Caco-2 (cell line): Measurements from ENCODE around the gene ACYP2. TPM values are rescaled to one million over a fixed set of nuclear protein-coding genes. Genes with fewer than 3 reads are reported as not detected.

Experiments
- BruUV-seq: library from RNA; stranded (reverse); fragments of 400-500 nt; replicated peaks from 2 replicates; lab custom pipeline; 2021; lab: Mats Ljungman, UMichigan
- CTCF ChIA-PET: fragments of 300-600 bp; sonication (Branson Sonifier 250); formaldehyde crosslinking; loops from one replicate; lab custom pipeline; 2022; ENCODE audit warnings: antibody characterized with exemption; lab: Charles Lee
- POLR2A ChIA-PET: fragments of 300-600 bp; sonication (Branson Sonifier 250); formaldehyde crosslinking; loops from one replicate; lab custom pipeline; 2022; ENCODE audit warnings: antibody characterized with exemption; lab: Charles Lee
- DNase-seq, 2 experiments: peaks; one replicate each; pipeline versions ENCODE4 v3.0.0 to v3.0.0-alpha.2; 2020 to 2022
- H3K27me3 ChIP-seq: replicated peaks from 2 replicates; pipeline ENCODE4 v1.6.0; 2011; ENCODE audit warnings: low read length; ENCODE audit not compliant: control insufficient read depth, insufficient read depth
- H3K36me3 ChIP-seq: 2 replicates; pipeline ENCODE4 v1.5.1; 2011; ENCODE audit warnings: low read length; ENCODE audit not compliant: control insufficient read depth, insufficient read depth
- H3K4me1 ChIP-seq: fragments of 250-450 bp; sonication (Bioruptor Pico); 2 replicates; pipeline ENCODE4 v1.5.1; 2020; ENCODE audit warnings: mild to moderate bottlenecking
- H3K4me3 ChIP-seq: 2 replicates; pipeline ENCODE4 v1.5.1; 2011; ENCODE audit warnings: low read depth, mild to moderate bottlenecking, control low read depth, low read length
- H3K9me3 ChIP-seq: fragments of 250-450 bp; sonication (Bioruptor Pico); 2 replicates; pipeline ENCODE4 v1.5.1; 2020; ENCODE audit warnings: mild to moderate bottlenecking, moderate library complexity
- H3K27ac Mint-ChIP-seq: one replicate; pipeline ENCODE4 v1.8.0; 2022; ENCODE audit warnings: mixed read lengths; ENCODE audit not compliant: unreplicated experiment
- H3K27me3 Mint-ChIP-seq: one replicate; pipeline ENCODE4 v1.8.0; 2022; ENCODE audit warnings: mixed read lengths; ENCODE audit not compliant: insufficient read depth, unreplicated experiment
- H3K36me3 Mint-ChIP-seq: one replicate; pipeline ENCODE4 v1.8.0; 2022; ENCODE audit warnings: mild to moderate bottlenecking, mixed read lengths; ENCODE audit not compliant: insufficient read depth, unreplicated experiment
- H3K4me1 Mint-ChIP-seq: one replicate; pipeline ENCODE4 v1.8.0; 2022; ENCODE audit warnings: low read depth, mixed read lengths; ENCODE audit not compliant: unreplicated experiment
- H3K4me3 Mint-ChIP-seq: one replicate; pipeline ENCODE4 v1.8.0; 2022; ENCODE audit warnings: mild to moderate bottlenecking, moderate library complexity, mixed read lengths; ENCODE audit not compliant: unreplicated experiment
- H3K9me3 Mint-ChIP-seq: one replicate; pipeline ENCODE4 v1.8.0; 2022; ENCODE audit warnings: mixed read lengths; ENCODE audit not compliant: unreplicated experiment
- intact Hi-C: fragments of 100-400 bp; cut with micrococcal nuclease; formaldehyde crosslinking; loops from one replicate; pipeline ENCODE4 v1.10.0; 2022; ENCODE audit not compliant: unreplicated experiment
- total RNA-seq: library from RNA; stranded (reverse); gene quantifications from 2 replicates; pipeline ENCODE4 v1.2.3, GENCODE V29; 2022
- TF ChIP-seq, protein P1 (sequence below), 2 experiments: fragments of 200-600 bp in 1 of 2; IDR thresholded peaks; 1 replicate in 1 of 2; 2 replicates in 1 of 2; pipeline versions ENCODE4 v1.5.1 to v1.8.0; 2011 to 2022; ENCODE audit warnings: antibody characterized with exemption in 1 of 2, control low read depth in 1 of 2, inconsistent platforms in 1 of 2, low read depth in 1 of 2, low read length in 1 of 2, mild to moderate bottlenecking in 1 of 2, moderate library complexity in 1 of 2; ENCODE audit not compliant: insufficient read depth in 1 of 2, severe bottlenecking in 1 of 2, unreplicated experiment in 1 of 2

Gene ACYP2
- total RNA-seq, 1 experiment from 2014 or later = 4.1 TPM

DNA sequence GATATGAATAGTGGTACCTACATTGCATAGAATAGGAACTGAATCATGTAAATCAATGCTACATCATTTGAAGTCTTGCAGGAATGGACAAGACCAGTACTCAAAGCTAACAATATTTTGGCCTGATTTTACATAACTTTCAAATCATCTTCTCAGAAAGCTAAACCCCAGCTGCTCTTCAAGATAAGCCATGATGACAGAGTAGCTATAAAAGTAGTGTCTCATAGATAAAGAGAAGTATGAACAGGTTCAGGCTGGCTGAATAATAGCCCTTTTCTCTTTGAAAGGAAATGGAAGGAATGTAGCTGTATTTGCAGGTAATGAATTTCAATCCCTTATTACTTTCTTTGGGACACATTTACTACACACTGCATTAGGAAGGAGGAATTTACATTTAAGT, 112.4 kb downstream of the ACYP2 start:
- peak overlapping the region; percentile 34 for H3K4me3 Mint-ChIP-seq
- peaks cover 43% of the 10 kb centered on the region for H3K4me1 ChIP-seq
- no TSS peak for BruUV-seq
- 0 out of 2 replicates have a peak, but pooled peaks cover 4% of the 10 kb centered on the region for H3K9me3 ChIP-seq
- TF ChIP-seq, protein P1, sequence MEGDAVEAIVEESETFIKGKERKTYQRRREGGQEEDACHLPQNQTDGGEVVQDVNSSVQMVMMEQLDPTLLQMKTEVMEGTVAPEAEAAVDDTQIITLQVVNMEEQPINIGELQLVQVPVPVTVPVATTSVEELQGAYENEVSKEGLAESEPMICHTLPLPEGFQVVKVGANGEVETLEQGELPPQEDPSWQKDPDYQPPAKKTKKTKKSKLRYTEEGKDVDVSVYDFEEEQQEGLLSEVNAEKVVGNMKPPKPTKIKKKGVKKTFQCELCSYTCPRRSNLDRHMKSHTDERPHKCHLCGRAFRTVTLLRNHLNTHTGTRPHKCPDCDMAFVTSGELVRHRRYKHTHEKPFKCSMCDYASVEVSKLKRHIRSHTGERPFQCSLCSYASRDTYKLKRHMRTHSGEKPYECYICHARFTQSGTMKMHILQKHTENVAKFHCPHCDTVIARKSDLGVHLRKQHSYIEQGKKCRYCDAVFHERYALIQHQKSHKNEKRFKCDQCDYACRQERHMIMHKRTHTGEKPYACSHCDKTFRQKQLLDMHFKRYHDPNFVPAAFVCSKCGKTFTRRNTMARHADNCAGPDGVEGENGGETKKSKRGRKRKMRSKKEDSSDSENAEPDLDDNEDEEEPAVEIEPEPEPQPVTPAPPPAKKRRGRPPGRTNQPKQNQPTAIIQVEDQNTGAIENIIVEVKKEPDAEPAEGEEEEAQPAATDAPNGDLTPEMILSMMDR (IDR thresholded peaks at IDR 0.05; ENCODE audit: insufficient read depth in 1 of 2, low read depth in 1 of 2, low read length in 1 of 2, severe bottlenecking in 1 of 2, unreplicated experiment in 1 of 2) = no peak
- H3K36me3 Mint-ChIP-seq = peaks cover 14% of the 10 kb centered on the region
- H3K4me3 ChIP-seq = no peak overlapping the region
- peaks cover 40% of the 10 kb centered on the region for H3K4me1 Mint-ChIP-seq
- ChIA-PET CTCF (no interaction called here), POLR2A (no interaction called here)
- peak overlapping the region; percentile 69 for H3K27ac Mint-ChIP-seq
- intact Hi-C loops = no loop called here
- no peaks in the 10 kb centered on the region for H3K27me3 ChIP-seq
- H3K27me3 Mint-ChIP-seq = no peaks in the 10 kb centered on the region
- H3K36me3 ChIP-seq = no peaks in the 10 kb centered on the region
- peaks cover 24% of the 10 kb centered on the region for H3K9me3 Mint-ChIP-seq
- peak in 1 of 2 experiments; percentile 45 for DNase-seq

DNA sequence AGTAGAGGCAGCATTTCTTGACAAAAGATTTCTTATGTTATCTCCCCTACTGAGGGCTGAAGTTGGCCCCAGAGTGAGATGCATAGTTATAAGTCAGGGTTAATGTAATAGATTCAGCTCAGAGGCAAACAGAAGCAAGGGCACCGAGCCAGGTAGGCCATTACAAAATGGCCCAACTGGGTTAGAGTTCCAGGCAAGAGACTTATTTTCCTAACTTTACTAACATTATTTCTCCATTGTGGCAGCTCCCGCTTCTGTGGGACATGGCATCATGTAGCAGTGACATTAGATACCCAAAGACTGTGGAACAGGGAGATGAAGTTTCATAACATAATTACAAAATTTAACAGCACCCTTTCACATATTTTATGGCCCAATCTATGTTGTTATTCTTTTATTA, 113.5 kb downstream of the ACYP2 start:
- H3K27me3 Mint-ChIP-seq = no peaks in the 10 kb centered on the region

DNA sequence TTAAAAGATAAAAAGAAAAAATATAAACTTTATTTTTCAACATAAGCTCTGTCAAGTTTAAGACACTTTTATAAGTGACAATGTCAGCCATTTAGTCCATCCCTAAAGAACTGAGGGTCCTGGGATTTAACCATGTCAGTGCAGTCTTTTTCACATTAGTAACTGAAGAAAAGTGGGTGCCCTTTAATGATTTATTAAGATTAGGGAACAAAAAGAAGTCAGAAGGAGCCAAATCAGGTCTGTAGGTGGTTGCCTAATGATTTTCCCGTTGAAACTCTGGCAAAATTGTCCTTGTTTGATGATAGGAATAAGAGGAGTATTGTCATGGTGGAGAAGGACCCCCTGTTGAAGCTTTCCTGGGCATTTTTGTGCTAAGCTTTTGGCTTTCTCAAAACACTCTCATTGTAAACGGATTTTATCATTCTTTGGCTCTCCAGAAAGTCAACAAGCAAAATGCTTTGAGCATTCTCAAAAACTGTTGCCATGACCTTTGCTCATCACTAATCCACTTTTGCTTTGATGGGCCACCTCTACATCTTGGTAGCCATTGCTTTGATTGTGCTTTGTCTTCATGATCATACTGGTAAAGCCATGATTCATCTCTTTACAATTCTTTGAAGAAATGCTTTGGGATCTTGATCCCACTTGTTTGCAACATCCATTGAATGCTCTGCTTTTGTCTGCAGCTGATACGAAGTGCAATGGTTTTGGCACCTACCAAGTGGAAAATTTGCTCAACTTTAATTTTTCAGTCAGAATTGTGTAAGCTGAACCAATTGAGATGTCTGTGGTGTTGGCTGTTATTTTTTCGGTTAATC, 118.6 kb downstream of the ACYP2 start:
- TF ChIP-seq, protein P1 (IDR thresholded peaks at IDR 0.05; ENCODE audit: insufficient read depth in 1 of 2, low read depth in 1 of 2, low read length in 1 of 2, severe bottlenecking in 1 of 2, unreplicated experiment in 1 of 2) = no peak
- BruUV-seq = no TSS peak
- H3K27me3 ChIP-seq = no peaks in the 10 kb centered on the region
- Mint-ChIP-seq H3K9me3 (peaks cover 28% of the 10 kb centered on the region), H3K27me3 (no peaks in the 10 kb centered on the region), H3K4me1 (peaks cover 26% of the 10 kb centered on the region), H3K4me3 (peak overlapping the region; percentile 53), H3K27ac (peak overlapping the region; percentile 80), H3K36me3 (peaks cover 11% of the 10 kb centered on the region)
- peaks cover 31% of the 10 kb centered on the region for H3K4me1 ChIP-seq
- peak; percentile 51 to 72 for DNase-seq
- H3K4me3 ChIP-seq = no peak overlapping the region
- intact Hi-C loops = loop anchor here (1.0 to 5.0 kb wide), 5 partner anchors 27 to 223 kb away; partner anchors contain the start of gene SPTBN1
- POLR2A ChIA-PET = interaction anchor here (1.2 kb wide), 1 partner anchor 27 kb away, joined by 3 read pairs; no protein-coding TSS in a partner anchor
- H3K9me3 ChIP-seq = no peaks in the 10 kb centered on the region
- H3K36me3 ChIP-seq = no peaks in the 10 kb centered on the region; the same call in 1 of the 2 replicates
- CTCF ChIA-PET = interaction anchor here (0.7 kb wide), 1 partner anchor 119 kb away, joined by 4 read pairs; the partner anchor contains the start of gene ACYP2

More for the DNA sequence above, 113.5 kb downstream of the ACYP2 start:
- H3K4me1 ChIP-seq = peaks cover 49% of the 10 kb centered on the region
- TF ChIP-seq, protein P1 (IDR thresholded peaks at IDR 0.05; ENCODE audit: insufficient read depth in 1 of 2, low read depth in 1 of 2, low read length in 1 of 2, severe bottlenecking in 1 of 2, unreplicated experiment in 1 of 2) = no peak
- H3K36me3 Mint-ChIP-seq = peaks cover 11% of the 10 kb centered on the region
- ChIA-PET CTCF (no interaction called here), POLR2A (no interaction called here)
- peaks cover 42% of the 10 kb centered on the region for H3K4me1 Mint-ChIP-seq
- H3K4me3 Mint-ChIP-seq = no peak overlapping the region
- no peak for DNase-seq
- H3K36me3 ChIP-seq = no peaks in the 10 kb centered on the region
- peak overlapping the region; percentile 69 for H3K27ac Mint-ChIP-seq
- intact Hi-C loops = no loop called here
- BruUV-seq = no TSS peak
- no peaks in the 10 kb centered on the region for H3K27me3 ChIP-seq
- no peak overlapping the region for H3K4me3 ChIP-seq
- no peaks in the 10 kb centered on the region for H3K9me3 ChIP-seq
- peaks cover 24% of the 10 kb centered on the region for H3K9me3 Mint-ChIP-seq
